MM.1S (cell line): Measurements from ENCODE around the gene TMEM253.

Experiments
- DNase-seq: peaks from one replicate; pipeline ENCODE4 v3.0.0-alpha.2; 2015
- H2AFZ ChIP-seq: fragments of 300-600 bp; sonication (generic); 2 replicates; pipeline ENCODE4 v1.6.0; 2016; ENCODE audit warnings: antibody characterized with exemption, low read length
- H3F3A ChIP-seq: fragments of 300-600 bp; sonication (generic); 2 replicates; pipeline ENCODE4 v1.6.1; 2016; ENCODE audit warnings: mild to moderate bottlenecking, antibody characterized with exemption, low read length, moderate library complexity, mixed read lengths; ENCODE audit not compliant: insufficient read depth
- H3K27ac ChIP-seq: fragments of 300-600 bp; sonication (generic); 2 replicates; pipeline ENCODE4 v1.5.1; 2016; ENCODE audit warnings: mild to moderate bottlenecking, low read length
- H3K27me3 ChIP-seq: fragments of 300-600 bp; sonication (generic); replicated peaks from 2 replicates; pipeline ENCODE4 v1.6.0; 2016; ENCODE audit warnings: low read length; ENCODE audit not compliant: insufficient read depth
- H3K36me3 ChIP-seq: fragments of 300-600 bp; sonication (generic); replicated peaks from 2 replicates; pipeline ENCODE4 v1.6.1; 2016; ENCODE audit warnings: mild to moderate bottlenecking, low read length, mixed read lengths; ENCODE audit not compliant: insufficient read depth
- H3K4me1 ChIP-seq: fragments of 300-600 bp; sonication (generic); 2 replicates; pipeline ENCODE4 v1.6.1; 2016; ENCODE audit warnings: low read length, mixed read lengths
- H3K4me2 ChIP-seq: fragments of 300-600 bp; sonication (generic); 2 replicates; pipeline ENCODE4 v1.6.0; 2016; ENCODE audit warnings: low read depth, low read length
- H3K4me3 ChIP-seq: fragments of 300-600 bp; sonication (generic); 2 replicates; pipeline ENCODE4 v1.5.1; 2016; ENCODE audit warnings: low read length, mixed read lengths
- H3K79me2 ChIP-seq: fragments of 300-600 bp; sonication (generic); 2 replicates; pipeline ENCODE4 v1.6.1; 2016; ENCODE audit warnings: mixed run types, low read length, mixed read lengths
- H3K9ac ChIP-seq: fragments of 300-600 bp; sonication (generic); 2 replicates; pipeline ENCODE4 v1.6.1; 2016; ENCODE audit warnings: low read length, mixed read lengths
- H3K9me2 ChIP-seq: fragments of 300-600 bp; sonication (generic); replicated peaks from 2 replicates; pipeline ENCODE4 v1.6.1; 2016; ENCODE audit warnings: mild to moderate bottlenecking, low read length, mixed read lengths; ENCODE audit not compliant: insufficient read depth
- H3K9me3 ChIP-seq: fragments of 300-600 bp; sonication (generic); replicated peaks from 2 replicates; pipeline ENCODE4 v1.6.1; 2016; ENCODE audit warnings: mild to moderate bottlenecking, low read length, mixed read lengths; ENCODE audit not compliant: insufficient read depth
- H4K20me1 ChIP-seq: fragments of 300-600 bp; sonication (generic); 2 replicates; pipeline ENCODE4 v1.6.1; 2016; ENCODE audit warnings: mild to moderate bottlenecking, low read length, moderate library complexity, mixed read lengths; ENCODE audit not compliant: insufficient read depth
- CTCF ChIP-seq: fragments of 300-600 bp; sonication (generic); IDR thresholded peaks from 2 replicates; pipeline ENCODE4 v1.5.1; 2016; ENCODE audit warnings: antibody characterized with exemption, low read length, mixed read lengths
- EZH2 ChIP-seq: fragments of 300-600 bp; sonication (generic); optimal IDR thresholded peaks from 2 replicates; pipeline ENCODE3; 2017; ENCODE audit warnings: low read depth, mild to moderate bottlenecking, antibody characterized with exemption, low read length, mixed read lengths
- EZH2phosphoT487 ChIP-seq: fragments of 300-600 bp; sonication (generic); IDR thresholded peaks from 2 replicates; pipeline ENCODE4 v1.6.1; 2018; ENCODE audit warnings: antibody characterized with exemption, low read length

TMEM253 gene

GRCh38 chr14:21100931-21101330 lies at the start of gene TMEM253:
Gene TMEM253, plus strand, starts transcription at chr14:21101066. Its CDS starts 278 bp downstream, at chr14:21101344.
- no peak within 1 kb of the TSS for H2AFZ ChIP-seq

GRCh38 chr14:21053184-21054122 lies 47.4 kb upstream of the TMEM253 start:
- H3K27ac ChIP-seq: no peak overlapping the region
- H3K9me3 ChIP-seq: no peaks in the 10 kb centered on the region
- no peak overlapping the region for H3K9ac ChIP-seq
- no peak overlapping the region for H2AFZ ChIP-seq
- no peaks in the 10 kb centered on the region for H3F3A ChIP-seq
- no peak for DNase-seq
- H3K36me3 ChIP-seq: no peaks in the 10 kb centered on the region
- H3K4me3 ChIP-seq: no peak overlapping the region
- no peaks in the 10 kb centered on the region for H3K27me3 ChIP-seq
- H4K20me1 ChIP-seq: no peaks in the 10 kb centered on the region
- no peak overlapping the region for H3K4me2 ChIP-seq
- TF ChIP-seq EZH2phosphoT487: no peak
- TF ChIP-seq EZH2: no peak
- no peak for TF ChIP-seq CTCF
- H3K9me2 ChIP-seq: no peaks in the 10 kb centered on the region
- no peaks in the 10 kb centered on the region for H3K4me1 ChIP-seq
- no peaks in the 10 kb centered on the region for H3K79me2 ChIP-seq

More at GRCh38 chr14:21100931-21101330, at the start of gene TMEM253:
- Histone ChIP-seq H3K4me2 (no peak within 1 kb of the TSS), H3K9me3 (no peaks in the 10 kb centered on the region), H3K9ac (no peak within 1 kb of the TSS), H3K79me2 (no peaks in the 10 kb centered on the region), H3F3A (peaks cover 3% of the 10 kb centered on the region; the same call in 1 of the 2 replicates), H3K4me1 (peaks cover 21% of the 10 kb centered on the region; the same call in 1 of the 2 replicates), H3K27me3 (no peaks in the 10 kb centered on the region), H3K9me2 (no peaks in the 10 kb centered on the region), H3K36me3 (no peaks in the 10 kb centered on the region), H3K27ac (no peak within 1 kb of the TSS), H3K4me3 (no peak within 1 kb of the TSS), H4K20me1 (no peaks in the 10 kb centered on the region)
- TF ChIP-seq EZH2phosphoT487 (no peak), EZH2 (no peak), CTCF (no peak)
- DNase-seq: no peak

- Histone ChIP-seq H3K27ac (no peak overlapping the region), H3K9ac (no peak overlapping the region), H2AFZ (no peak overlapping the region), H3K4me1 (no peaks in the 10 kb centered on the region), H3K4me3 (no peak overlapping the region), H3K79me2 (no peaks in the 10 kb centered on the region), H3K27me3 (no peaks in the 10 kb centered on the region), H3K9me3 (no peaks in the 10 kb centered on the region), H4K20me1 (no peaks in the 10 kb centered on the region), H3K9me2 (no peaks in the 10 kb centered on the region), H3F3A (no peaks in the 10 kb centered on the region), H3K36me3 (no peaks in the 10 kb centered on the region), H3K4me2 (no peak overlapping the region)
- no peak for DNase-seq
- TF ChIP-seq EZH2 (no peak), CTCF (no peak), EZH2phosphoT487 (no peak)
These were observed 46.6 kb upstream of the TMEM253 start for GRCh38 chr14:21054123-21054767.
